ENCODE results near the gene PRKN. TPM values are rescaled to one million over a fixed set of nuclear protein-coding genes. Genes with fewer than 3 reads are reported as not detected.

Gene PRKN
- total and polyA plus RNA-seq, 9 of the 15 experiments (the other 6 are each of a cell fraction or from before 2014, with no cell fraction given) = 0.03 to 0.96 (median 0.15) TPM; not detected in 2

DNA sequence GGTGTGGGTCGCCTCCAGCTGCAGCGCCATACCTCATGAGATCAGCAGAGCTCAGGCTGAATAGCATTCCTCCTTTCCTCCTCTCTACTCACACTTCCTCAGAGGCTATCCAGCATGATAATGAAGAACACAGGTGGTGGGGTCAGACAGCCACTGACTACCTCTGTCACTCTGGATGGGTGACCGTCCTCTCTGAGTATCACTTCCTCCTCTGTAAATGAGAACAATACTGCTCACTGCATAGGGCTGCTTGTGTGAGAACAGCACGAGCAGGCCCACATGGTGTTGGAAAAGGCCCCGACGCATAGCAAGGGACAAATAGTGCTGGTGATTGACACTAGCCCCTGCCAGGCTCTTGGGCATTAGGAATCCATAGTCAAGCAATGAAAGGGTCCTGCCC lies 239.1 kb downstream of the PRKN start (continued):
- TF ChIP-seq NFE2L1 (tag; IDR thresholded peaks at IDR 0.05; ENCODE audit: borderline replicate concordance, low read depth) (no peak), ZFP36 (IDR thresholded peaks at IDR 0.05; ENCODE audit: low read depth, low read length, partially characterized antibody) (no peak), ZNF184 (CRISPR knock-in tag; IDR thresholded peaks at IDR 0.05) (no peak), SREBF1 (IDR thresholded peaks at IDR 0.05; ENCODE audit: borderline replicate concordance, low read depth, low read length) (no peak), PPARD (CRISPR knock-in tag; IDR thresholded peaks at IDR 0.05) (no peak), MBD2 (IDR thresholded peaks at IDR 0.05; ENCODE audit: borderline replicate concordance, low read depth) (no peak)

- CTCF ChIA-PET (ENCODE audit: low intra/inter-chr PET ratio) = no interaction called here
- H3K4me3 ChIP-seq = no peak overlapping the region
- H2AFZ ChIP-seq (ENCODE audit: low read depth, low read length) = no peak overlapping the region
- DNase-seq (ENCODE audit: extremely low read depth in 1 of 4, low spot score in 3 of 4) (no peak), FAIRE-seq (peak; percentile 32), ATAC-seq (no peak)
- in situ Hi-C loops (cut with MboI) = no loop called here
- TF ChIP-seq VEZF1 (CRISPR knock-in tag; IDR thresholded peaks at IDR 0.05) (no peak), ZNF253 (CRISPR knock-in tag; conservative IDR thresholded peaks at IDR 0.05) (no peak), BRD4 (IDR thresholded peaks at IDR 0.05) (no peak), ZNF695 (CRISPR knock-in tag; IDR thresholded peaks at IDR 0.05) (no peak)
- no peak overlapping the region for H3K4me2 ChIP-seq (ENCODE audit: insufficient read depth, low read length)
- 0% methylated on average over 2 of the region's 2 CpGs for WGBS (ENCODE audit: insufficient coverage, low coverage, missing lambda C conversion rate)
- no peaks in the 10 kb centered on the region for H3K4me1 ChIP-seq (replicated peaks in 1 of 2; ENCODE audit: control insufficient read depth in 2 of 2, insufficient read depth in 2 of 2, low read length in 2 of 2)
- no peaks in the 10 kb centered on the region for H3K36me3 ChIP-seq (ENCODE audit: control insufficient read depth, insufficient read depth, low read length)
- H3K9me1 ChIP-seq (ENCODE audit: control insufficient read depth, insufficient read depth, low read length) = no peaks in the 10 kb centered on the region
- no peak overlapping the region for H3K9ac ChIP-seq (ENCODE audit: insufficient read depth in 1 of 2, low read depth in 2 of 2, low read length in 2 of 2)
- H4K20me1 ChIP-seq (replicated peaks; ENCODE audit: control insufficient read depth, insufficient read depth, low read length) = no peaks in the 10 kb centered on the region
- H3K27me3 ChIP-seq (ENCODE audit: control insufficient read depth in 2 of 2, insufficient read depth in 2 of 2, low read length in 2 of 2) = no peaks in the 10 kb centered on the region
- intact Hi-C loops (cut with micrococcal nuclease) = no loop called here
- POLR2A ChIA-PET = no interaction called here
- H3K79me2 ChIP-seq (ENCODE audit: control insufficient read depth, insufficient read depth, low read length) = no peaks in the 10 kb centered on the region
- H3K27ac ChIP-seq (ENCODE audit: extremely low read depth, low read depth, low read length) = no peak overlapping the region
- no TSS peak for BruUV-seq (replicated peaks)
- H3K9me3 ChIP-seq (replicated peaks; ENCODE audit: control insufficient read depth, insufficient read depth, low read depth, low read length) = no peaks in the 10 kb centered on the region
These were observed 242.1 kb downstream of the PRKN start for GRCh38 chr6:162485464-162485863.
